Coronary artery (tissue), 2 donors: ENCODE measurements around the gene PRKN.

Experiments used
- DNase-seq: peaks from one replicate; pipeline ENCODE4 v3.0.0-alpha.2; 2017; ENCODE audit warnings: low spot score
- H3K27ac ChIP-seq, 2 donors: fragments of 200-600 bp; sonication (generic); one replicate each; pipeline ENCODE4 v1.5.1; 2016 to 2019
- H3K4me3 ChIP-seq: fragments of 200-600 bp; sonication (generic); 2 replicates; pipeline ENCODE4 v1.5.1; 2016; ENCODE audit warnings: mild to moderate bottlenecking, moderate library complexity
- CTCF ChIP-seq: fragments of 200-600 bp; sonication (generic); IDR thresholded peaks from one replicate; pipeline ENCODE4 v1.5.1; 2019; ENCODE audit warnings: antibody characterized with exemption

The PRKN gene

DNA sequence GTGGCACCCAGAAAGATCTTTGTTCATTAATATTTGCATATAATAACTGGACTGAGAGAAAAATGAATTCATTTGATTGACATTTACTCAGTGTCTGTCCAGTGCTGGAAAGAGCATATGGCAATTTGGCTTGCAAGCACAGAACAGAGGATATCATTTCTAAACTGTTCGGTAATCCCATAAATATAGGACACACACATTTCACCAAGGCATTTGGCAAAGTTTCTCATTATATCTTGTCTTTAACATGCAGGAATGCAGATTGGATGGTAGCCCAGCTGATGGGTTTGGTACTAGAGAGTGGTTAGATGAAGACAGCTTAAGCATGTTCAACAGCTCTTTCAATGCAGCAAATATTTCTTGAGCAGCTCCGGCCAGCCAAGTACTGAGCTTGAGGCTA is 259.2 kb downstream of the PRKN start:
- DNase-seq, result no peak
- no peak overlapping the region for H3K4me3 ChIP-seq
- TF ChIP-seq CTCF, result no peak
- no peak overlapping the region for H3K27ac ChIP-seq

GRCh38 chr6:162467679-162468078 is 259.9 kb downstream of the PRKN start:
- no peak for DNase-seq
- H3K27ac ChIP-seq, result no peak overlapping the region
- TF ChIP-seq CTCF, result no peak
- no peak overlapping the region for H3K4me3 ChIP-seq

GRCh38 chr6:162463576-162463975 is 264.0 kb downstream of the PRKN start:
- H3K27ac ChIP-seq, result no peak overlapping the region
- no peak for TF ChIP-seq CTCF
- H3K4me3 ChIP-seq, result no peak overlapping the region

DNA sequence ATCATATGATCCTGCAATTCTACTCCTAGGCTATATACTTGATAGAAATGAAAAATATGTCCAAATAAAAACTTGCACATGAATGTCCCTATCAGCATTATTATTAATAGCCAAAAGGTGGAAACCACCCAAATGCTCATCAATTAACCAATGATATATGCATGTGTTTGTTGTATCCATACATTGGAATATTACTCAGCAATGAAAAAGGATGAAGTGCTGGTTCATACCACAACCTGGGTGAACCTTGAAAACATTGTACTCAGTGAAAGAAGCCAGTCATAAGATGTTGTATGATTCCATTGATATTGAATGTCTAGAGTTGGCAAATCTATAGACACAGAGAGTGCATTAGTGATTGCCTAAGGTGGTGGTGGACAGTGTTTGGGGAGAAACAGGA is 267.6 kb downstream of the PRKN start:
- no peak for DNase-seq
- H3K4me3 ChIP-seq, result no peak overlapping the region
- TF ChIP-seq CTCF, result no peak
- no peak overlapping the region for H3K27ac ChIP-seq

More at GRCh38 chr6:162463576-162463975, 264.0 kb downstream of the PRKN start:
- DNase-seq, result no peak

DNA sequence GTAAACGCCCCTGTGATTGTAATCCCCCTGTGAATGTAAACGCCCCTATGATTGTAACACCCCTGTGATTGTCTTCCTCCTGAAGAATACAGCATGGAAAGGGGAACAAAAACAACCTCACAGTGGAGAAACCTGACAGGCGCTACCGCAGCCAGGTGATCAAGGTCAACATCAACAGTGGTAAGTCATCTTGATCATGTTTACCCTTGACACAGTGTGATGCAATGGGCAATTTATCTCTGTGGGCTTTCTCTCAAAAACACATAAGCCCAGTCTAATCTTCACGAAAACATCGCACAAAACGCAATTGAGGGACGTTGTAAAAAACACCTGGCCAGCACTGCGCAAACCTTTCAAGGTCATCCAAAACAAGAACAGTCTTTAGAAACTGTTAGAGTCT is 277.2 kb downstream of the PRKN start:
- no peak for TF ChIP-seq CTCF
- no peak for DNase-seq
- no peak overlapping the region for H3K4me3 ChIP-seq
- no peak overlapping the region for H3K27ac ChIP-seq

GRCh38 chr6:162448294-162448693 is 279.3 kb downstream of the PRKN start:
- H3K4me3 ChIP-seq, result no peak overlapping the region
- no peak for TF ChIP-seq CTCF
- no peak overlapping the region for H3K27ac ChIP-seq
- DNase-seq, result no peak

DNA sequence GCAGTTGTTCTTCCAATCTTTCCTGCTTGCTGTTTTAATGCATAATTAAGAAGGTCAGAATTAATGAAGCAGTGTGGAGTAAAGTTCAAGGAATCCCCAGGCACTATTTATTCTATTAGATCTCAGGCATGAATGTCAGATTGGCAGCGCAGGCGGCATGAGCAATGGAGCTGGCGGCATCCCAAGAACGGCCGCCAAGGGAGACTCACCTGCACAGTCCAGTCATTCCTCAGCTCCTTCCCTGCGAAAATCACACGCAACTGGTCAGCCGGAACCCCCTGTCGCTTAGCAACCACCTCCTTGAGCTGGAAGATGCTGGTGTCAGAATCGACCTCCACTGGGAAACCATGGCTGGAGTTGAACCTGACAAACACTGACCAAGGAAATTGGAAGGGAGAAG is 284.5 kb downstream of the PRKN start:
- Histone ChIP-seq H3K27ac (no peak overlapping the region), H3K4me3 (no peak overlapping the region)
- DNase-seq, result no peak
- no peak for TF ChIP-seq CTCF
